ENCODE measurements around the gene XIRP2. TPM values are rescaled to one million over a fixed set of nuclear protein-coding genes. Genes with fewer than 3 reads are reported as not detected.
"Not testable (repeated sequence)": the region's sequence is repeated elsewhere in the genome, so short reads cannot be mapped to it uniquely, and the experiment has no call there.

Gene XIRP2
- total RNA-seq, 1 experiment from 2014 or later, result not detected

DNA sequence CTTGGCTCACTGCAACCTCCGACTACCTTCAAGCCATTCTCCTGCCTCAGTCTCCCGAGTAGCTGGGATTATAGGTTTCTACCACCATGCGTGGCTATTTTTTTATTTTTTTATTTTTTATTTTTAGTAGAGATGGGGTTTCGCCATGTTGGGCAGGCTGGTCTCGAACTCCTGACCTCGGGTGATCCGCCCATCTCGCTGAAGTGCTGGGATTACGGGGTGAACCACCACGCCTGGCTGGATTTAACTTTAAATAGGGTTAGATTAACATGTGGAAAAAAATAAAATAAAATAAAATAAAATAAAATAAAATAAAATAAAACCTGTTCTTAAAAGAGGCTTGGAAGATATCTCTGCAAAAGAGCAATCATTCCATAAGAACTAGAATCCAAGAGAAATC is 170.9 kb downstream of the XIRP2 start:
- intact Hi-C loops (cut with micrococcal nuclease; ENCODE audit: unreplicated experiment), result no loop called here

DNA sequence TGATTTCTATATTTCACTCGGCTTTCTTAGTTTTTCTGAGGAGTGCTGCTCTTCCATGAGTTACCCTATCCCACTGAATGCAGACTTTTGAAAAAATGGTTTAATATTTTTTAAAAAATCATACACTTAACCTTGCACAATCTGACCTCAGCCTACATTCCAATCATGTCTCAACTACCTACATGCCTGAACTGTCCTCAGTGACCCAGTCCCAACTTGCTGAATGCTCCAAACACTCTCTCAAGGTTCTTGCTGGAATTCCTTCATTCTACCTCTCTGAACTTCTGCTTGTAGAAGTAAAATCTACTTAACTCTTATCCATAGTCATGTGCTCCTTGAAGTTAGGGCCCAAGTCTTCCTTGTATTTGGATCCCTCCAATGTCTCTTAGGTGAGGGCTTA is 181.6 kb downstream of the XIRP2 start:
- BruUV-seq (replicated peaks), result no TSS peak
- no peak overlapping the region for H3K4me3 Mint-ChIP-seq (ENCODE audit: low read depth, unreplicated experiment)
- intact Hi-C loops (cut with micrococcal nuclease; ENCODE audit: unreplicated experiment), result no loop called here
- H3K27ac Mint-ChIP-seq (ENCODE audit: unreplicated experiment), result no peak overlapping the region
- no peaks in the 10 kb centered on the region for H3K36me3 Mint-ChIP-seq (ENCODE audit: insufficient read depth, unreplicated experiment)
- no peaks in the 10 kb centered on the region for H3K9me3 Mint-ChIP-seq (ENCODE audit: low read depth, unreplicated experiment)
- no peaks in the 10 kb centered on the region for H3K27me3 Mint-ChIP-seq (ENCODE audit: unreplicated experiment)
- CTCF ChIA-PET, result no interaction called here
- DNase-seq, result no peak
- TF ChIP-seq, protein P1, sequence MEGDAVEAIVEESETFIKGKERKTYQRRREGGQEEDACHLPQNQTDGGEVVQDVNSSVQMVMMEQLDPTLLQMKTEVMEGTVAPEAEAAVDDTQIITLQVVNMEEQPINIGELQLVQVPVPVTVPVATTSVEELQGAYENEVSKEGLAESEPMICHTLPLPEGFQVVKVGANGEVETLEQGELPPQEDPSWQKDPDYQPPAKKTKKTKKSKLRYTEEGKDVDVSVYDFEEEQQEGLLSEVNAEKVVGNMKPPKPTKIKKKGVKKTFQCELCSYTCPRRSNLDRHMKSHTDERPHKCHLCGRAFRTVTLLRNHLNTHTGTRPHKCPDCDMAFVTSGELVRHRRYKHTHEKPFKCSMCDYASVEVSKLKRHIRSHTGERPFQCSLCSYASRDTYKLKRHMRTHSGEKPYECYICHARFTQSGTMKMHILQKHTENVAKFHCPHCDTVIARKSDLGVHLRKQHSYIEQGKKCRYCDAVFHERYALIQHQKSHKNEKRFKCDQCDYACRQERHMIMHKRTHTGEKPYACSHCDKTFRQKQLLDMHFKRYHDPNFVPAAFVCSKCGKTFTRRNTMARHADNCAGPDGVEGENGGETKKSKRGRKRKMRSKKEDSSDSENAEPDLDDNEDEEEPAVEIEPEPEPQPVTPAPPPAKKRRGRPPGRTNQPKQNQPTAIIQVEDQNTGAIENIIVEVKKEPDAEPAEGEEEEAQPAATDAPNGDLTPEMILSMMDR (IDR thresholded peaks at IDR 0.05; ENCODE audit: unreplicated experiment), result no peak
- peaks cover 9% of the 10 kb centered on the region for H3K4me1 Mint-ChIP-seq (ENCODE audit: low read depth, unreplicated experiment)

More for the DNA sequence above, 170.9 kb downstream of the XIRP2 start:
- Mint-ChIP-seq H3K9me3 (ENCODE audit: low read depth, unreplicated experiment) (no peaks in the 10 kb centered on the region), H3K36me3 (ENCODE audit: insufficient read depth, unreplicated experiment) (no peaks in the 10 kb centered on the region), H3K27me3 (ENCODE audit: unreplicated experiment) (no peaks in the 10 kb centered on the region), H3K27ac (ENCODE audit: unreplicated experiment) (no peak overlapping the region), H3K4me1 (ENCODE audit: low read depth, unreplicated experiment) (no peaks in the 10 kb centered on the region), H3K4me3 (ENCODE audit: low read depth, unreplicated experiment) (no peak overlapping the region)
- no peak for DNase-seq
- CTCF ChIA-PET, result interaction anchor here (0.7 kb wide), 2 partner anchors 15 to 384 kb away, joined by 7 to 8 read pairs; no protein-coding TSS in a partner anchor
- no TSS peak for BruUV-seq (replicated peaks)
- TF ChIP-seq, protein P1 (IDR thresholded peaks at IDR 0.05; ENCODE audit: unreplicated experiment), result no peak

DNA sequence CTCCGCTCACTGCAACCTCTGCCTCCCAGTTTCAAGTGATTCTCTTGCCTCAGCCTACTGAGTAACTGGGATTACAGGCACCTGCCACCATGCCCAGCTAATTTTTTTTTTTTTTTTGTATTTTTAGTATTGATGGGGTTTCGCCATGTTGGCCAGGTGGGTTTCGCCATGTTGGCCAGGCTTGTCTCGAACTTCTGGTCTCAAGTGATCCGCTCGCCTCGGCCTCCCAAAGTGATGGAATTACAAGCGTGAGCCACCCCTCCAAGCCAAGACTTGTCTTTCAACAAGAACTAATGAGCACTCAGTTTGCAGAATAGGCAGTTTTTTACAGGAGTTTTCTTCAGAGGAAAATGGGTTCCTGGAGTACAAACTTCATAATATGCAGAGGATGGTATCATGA is 187.4 kb downstream of the XIRP2 start:
- intact Hi-C loops (cut with micrococcal nuclease; ENCODE audit: unreplicated experiment); H3K4me3 Mint-ChIP-seq (ENCODE audit: low read depth, unreplicated experiment); H3K36me3 Mint-ChIP-seq (ENCODE audit: insufficient read depth, unreplicated experiment); H3K9me3 Mint-ChIP-seq (ENCODE audit: low read depth, unreplicated experiment); H3K27ac Mint-ChIP-seq (ENCODE audit: unreplicated experiment); DNase-seq; H3K4me1 Mint-ChIP-seq (ENCODE audit: low read depth, unreplicated experiment); BruUV-seq (replicated peaks); H3K27me3 Mint-ChIP-seq (ENCODE audit: unreplicated experiment): not testable (repeated sequence)
- CTCF ChIA-PET, result interaction anchor here (0.6 kb wide), 1 partner anchor 153 kb away, joined by 4 read pairs; no protein-coding TSS in a partner anchor

DNA sequence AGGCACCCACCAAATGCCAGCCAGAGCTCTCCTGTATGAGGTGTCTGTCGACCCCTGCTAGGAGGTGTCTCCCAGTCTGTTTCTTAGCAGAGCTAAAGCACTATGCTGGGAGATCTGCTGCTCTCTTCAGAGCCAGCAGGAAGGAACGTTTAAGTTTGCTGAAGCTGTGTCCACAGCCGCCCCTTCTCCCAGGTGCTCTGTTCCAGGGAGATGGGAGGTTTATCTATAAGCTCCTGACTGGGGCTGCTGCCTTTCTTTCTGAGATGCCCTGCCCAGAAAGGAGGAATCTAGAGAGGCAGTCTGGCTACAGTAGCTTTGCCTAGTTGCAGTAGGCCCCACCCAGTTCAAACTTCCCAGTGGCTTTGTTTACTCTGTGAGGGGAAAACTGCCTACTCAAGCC is 210.7 kb downstream of the XIRP2 start:
- intact Hi-C loops (cut with micrococcal nuclease; ENCODE audit: unreplicated experiment); CTCF ChIA-PET; DNase-seq; H3K4me3 Mint-ChIP-seq (ENCODE audit: low read depth, unreplicated experiment); H3K27ac Mint-ChIP-seq (ENCODE audit: unreplicated experiment); H3K4me1 Mint-ChIP-seq (ENCODE audit: low read depth, unreplicated experiment); BruUV-seq (replicated peaks); H3K27me3 Mint-ChIP-seq (ENCODE audit: unreplicated experiment); H3K36me3 Mint-ChIP-seq (ENCODE audit: insufficient read depth, unreplicated experiment): not testable (repeated sequence)
- peaks cover 12% of the 10 kb centered on the region for H3K9me3 Mint-ChIP-seq (ENCODE audit: low read depth, unreplicated experiment)

DNA sequence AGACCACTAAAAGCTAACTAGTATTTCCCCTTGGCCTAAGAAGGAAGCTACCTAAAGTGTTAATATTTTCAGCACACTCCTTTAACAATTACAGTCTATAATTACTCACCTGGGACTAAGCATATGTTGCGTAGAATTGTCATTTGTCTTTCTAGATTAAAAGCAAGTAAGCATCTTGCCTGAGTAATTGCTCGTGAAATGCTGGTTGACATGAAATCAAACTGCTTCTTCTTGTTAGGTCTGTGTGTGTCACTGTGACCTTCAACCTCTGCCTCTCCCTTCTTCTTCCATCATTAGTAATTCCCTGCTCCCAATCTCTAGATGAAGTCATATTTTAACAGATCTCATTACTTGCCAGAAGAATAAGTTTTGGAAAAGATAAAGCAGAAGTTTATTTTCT is 212.2 kb downstream of the XIRP2 start:
- Mint-ChIP-seq H3K27me3 (ENCODE audit: unreplicated experiment) (no peaks in the 10 kb centered on the region), H3K4me3 (ENCODE audit: low read depth, unreplicated experiment) (no peak overlapping the region), H3K36me3 (ENCODE audit: insufficient read depth, unreplicated experiment) (no peaks in the 10 kb centered on the region), H3K9me3 (ENCODE audit: low read depth, unreplicated experiment) (peaks cover 12% of the 10 kb centered on the region), H3K4me1 (ENCODE audit: low read depth, unreplicated experiment) (no peaks in the 10 kb centered on the region), H3K27ac (ENCODE audit: unreplicated experiment) (no peak overlapping the region)
- TF ChIP-seq, protein P1 (IDR thresholded peaks at IDR 0.05; ENCODE audit: unreplicated experiment), result no peak
- no TSS peak for BruUV-seq (replicated peaks)
- DNase-seq, result no peak
- intact Hi-C loops (cut with micrococcal nuclease; ENCODE audit: unreplicated experiment), result no loop called here
- CTCF ChIA-PET, result no interaction called here

All from Calu3 (cell line).